Parietal lobe (tissue), 1 donor: Measurements from ENCODE around the gene EGLN1. TPM values are rescaled to one million over a fixed set of nuclear protein-coding genes. Genes with fewer than 3 reads are reported as not detected.

ENCODE experiments used
- total RNA-seq: library from RNA; depleted of rRNA; stranded (reverse); fragments of >200 nt; gene quantifications from one replicate; pipeline ENCODE4 v1.2.3, GENCODE V29; 2014

Gene EGLN1
- total RNA-seq: 61.3 TPM

DNA sequence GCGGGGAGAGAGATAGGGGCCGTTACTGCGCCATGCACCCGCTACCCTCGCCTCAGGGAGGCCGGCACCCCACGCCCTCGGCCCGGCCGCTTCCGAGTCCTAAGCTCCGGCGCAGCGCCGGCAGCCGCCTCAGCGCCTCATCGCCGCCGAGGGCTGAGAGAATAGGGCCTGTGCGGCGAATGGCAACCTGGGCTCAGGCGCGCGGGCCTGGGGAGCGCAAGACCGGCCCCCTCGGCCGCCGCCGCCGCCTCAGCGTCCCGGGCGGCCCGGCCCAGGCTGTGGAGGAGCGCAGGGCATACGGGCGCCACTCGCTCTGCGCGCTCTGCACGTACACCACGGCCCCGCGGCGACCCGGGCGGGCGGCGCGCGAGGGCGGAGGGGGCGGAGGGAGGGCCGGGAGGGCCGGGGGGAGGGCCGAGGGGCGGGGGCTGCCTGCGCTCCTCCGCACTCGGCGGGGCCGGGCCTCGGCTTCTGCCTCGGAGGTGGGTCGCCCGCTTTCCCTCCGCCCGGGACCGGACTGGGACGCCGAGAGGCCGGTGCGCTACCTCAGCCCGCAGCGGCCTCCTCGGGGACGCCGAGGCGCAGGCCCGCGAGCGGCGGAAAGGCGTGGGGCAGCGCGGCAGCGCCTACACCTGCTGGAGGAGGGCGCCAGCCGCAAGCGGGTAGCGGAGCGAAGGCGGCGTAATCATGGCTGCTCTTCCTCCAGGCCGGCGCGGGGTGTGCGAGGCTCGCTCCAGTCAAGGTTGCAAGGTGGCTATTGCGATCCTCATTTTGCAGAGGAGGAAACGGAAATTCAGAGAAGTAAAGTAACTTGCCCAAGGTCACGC is at the start of gene EGLN1:
EGLN1 (minus strand) TSS at position 317 of the 827 bp plus-strand sequence. CDS start 399 bp downstream, outside the sequence.

GRCh38 chr1:231338270-231339128 is 83.6 kb downstream of the EGLN1 start, which contains the start of gene SPRTN:
Gene SPRTN, plus strand, starts transcription at chr1:231338293. Its CDS starts 91 bp downstream, at chr1:231338384.

GRCh38 chr1:231337472-231338269 is 84.4 kb downstream of the EGLN1 start, which contains the start of gene EXOC8:
Gene EXOC8, minus strand, starts transcription at chr1:231337852. Its CDS starts 107 bp downstream, at chr1:231337745.

Other genes starting within 250 kb of the EGLN1 start
- 65.4 TPM for gene GNPAT, start 181.1 kb downstream of the EGLN1 start, total RNA-seq
- gene EXOC8, start 84.4 kb downstream of the EGLN1 start, total RNA-seq: 33.2 TPM
- gene SPRTN, start 84.0 kb downstream of the EGLN1 start, total RNA-seq: 21.9 TPM
- gene TSNAX, start 106.4 kb upstream of the EGLN1 start, total RNA-seq: 38.2 TPM
- gene DISC1, start 204.5 kb upstream of the EGLN1 start, total RNA-seq: 11.9 TPM